Heart right ventricle (tissue), 16 donors: ENCODE data around the gene RPP30. TPM values are rescaled to one million over a fixed set of nuclear protein-coding genes. Genes with fewer than 3 reads are reported as not detected.

Experiments
- ATAC-seq, 8 donors: fragments of 200-7000 bp; cut with Tn5 transposase; one replicate each; pipeline ENCODE4 v1.9.1; 2020; ENCODE audit warnings: mild to moderate bottlenecking in 8 of 8, moderate library complexity in 8 of 8, moderate number of reproducible peaks in 1 of 8
- DNase-seq, 2 donors: peaks; one replicate each; pipeline ENCODE4 v3.0.0-alpha.2; 2020
- H3K27ac ChIP-seq, 10 donors: fragments of 200-600 bp; sonication (generic) in 2 of 10; one replicate each; pipeline versions ENCODE4 v1.5.0 to v1.8.0; 2020 to 2022; ENCODE audit warnings: mild to moderate bottlenecking in 3 of 10
- H3K27me3 ChIP-seq, 7 donors: fragments of 200-600 bp; one replicate each; pipeline ENCODE4 v1.8.0; 2021 to 2022; ENCODE audit warnings: mild to moderate bottlenecking in 2 of 7
- H3K36me3 ChIP-seq, 9 donors: fragments of 200-600 bp; sonication (generic) in 1 of 9; one replicate each; pipeline versions ENCODE4 v1.5.0 to v1.8.0; 2020 to 2022; ENCODE audit warnings: mild to moderate bottlenecking in 2 of 9
- H3K4me1 ChIP-seq, 9 donors: fragments of 200-600 bp; sonication (generic) in 1 of 9; one replicate each; pipeline versions ENCODE4 v1.5.0 to v1.8.0; 2020 to 2022; ENCODE audit warnings: mild to moderate bottlenecking in 4 of 9
- H3K4me3 ChIP-seq, 10 donors: fragments of 200-600 bp; sonication (generic) in 2 of 10; one replicate each; pipeline versions ENCODE4 v1.5.0 to v1.8.0; 2020 to 2022; ENCODE audit warnings: mild to moderate bottlenecking in 7 of 10, moderate library complexity in 2 of 10
- H3K9me3 ChIP-seq, 11 donors: fragments of 200-600 bp in 10 of 11; sonication (generic) in 2 of 11; one replicate each; pipeline versions ENCODE4 v1.5.0 to v1.8.0; 2013 to 2022; ENCODE audit warnings: mild to moderate bottlenecking in 2 of 11, control low read depth in 1 of 11, moderate library complexity in 1 of 11
- WGBS, 2 donors: extraction: QIAGEN DNeasy Blood & Tissue Kit; methylation state at CpG; one replicate each; pipeline ENCODE4 v1.1.7; 2013; ENCODE audit warnings: inconsistent platforms in 1 of 2; 5-methylcytosine and 5-hydroxymethylcytosine counted together
- intact Hi-C, 10 donors: fragments of 100-400 bp; cut with DNase I; formaldehyde crosslinking; loops; one replicate each; pipeline versions ENCODE4 v1.11.1 to v1.14.2; 2022
- polyA plus RNA-seq, 2 donors: library from polyadenylated mRNA; stranded (reverse); fragments of 200-250 nt; gene quantifications; one replicate each; pipeline ENCODE4 v1.2.3, GENCODE V29; 2013
- total RNA-seq, 10 donors: library from RNA; stranded (reverse); fragmentation: NEBNext Ultra II Directional in 3 of 10; extraction: Animal tissue kit (Norgen Biotek cat#: 25700) in 3 of 10; gene quantifications; one replicate each; pipeline versions ENCODE4 v1.2.1 to v1.2.4, GENCODE V29; 2021 to 2023
- TF ChIP-seq, protein P1 (sequence below), 9 donors: fragments of 200-600 bp; sonication (generic) in 2 of 9; IDR thresholded peaks; one replicate each; pipeline versions ENCODE4 v1.5.0 to v1.8.0; 2021 to 2022; ENCODE audit warnings: antibody characterized with exemption in 9 of 9, mild to moderate bottlenecking in 5 of 9, moderate library complexity in 1 of 9
- donor health status: Arrhythmogenic right ventricular cardiomyopathy.
- donor health status: ischemic (EF 13 %, LVEDD 7.1; RV severe dilation, severe dysfunction).
- donor health status: healthy with polysubstance abuse.
- donor health status: DM: no; HTN: yes; CAD: no.
- donor health status: DM: no; HTN: no; CAD: no.
- donor health status: ischemic (EF 25% LVEDD 6.9; RV normal size, moderate dysfunction).
- donor health status: ischemic (EF 25% LVEDD 5.7; RV mildly dilated, moderate dysfunction).
- donor health status: healthy.
- donor health status: DM: yes; HTN: yes; CAD: no.
- donor health status: Ischemic cardiomyopathy.
- donor health status: ischemic (EF 35%, LVEDD 5.7; RV mildly dilated, moderate dysfunction).
- donor health status: nonischemic (EF 11% LVEDD 7.7; RV severe dilation, severe dysfunction).
- donor health status: DM: yes; HTN: yes; CAD: no.
- donor health status: PGD.
- donor health status: ischemic (EF 29% LVEDD 5.4; RV normal size, mild dysfunction).
- donor health status: nonischemic (EF 23%, LVEDD 6.1; RV moderate dilation, normal function).

The RPP30 gene
- total and polyA plus RNA-seq, 12 donors = 27.9 to 41.8 (median 33.7) TPM

DNA sequence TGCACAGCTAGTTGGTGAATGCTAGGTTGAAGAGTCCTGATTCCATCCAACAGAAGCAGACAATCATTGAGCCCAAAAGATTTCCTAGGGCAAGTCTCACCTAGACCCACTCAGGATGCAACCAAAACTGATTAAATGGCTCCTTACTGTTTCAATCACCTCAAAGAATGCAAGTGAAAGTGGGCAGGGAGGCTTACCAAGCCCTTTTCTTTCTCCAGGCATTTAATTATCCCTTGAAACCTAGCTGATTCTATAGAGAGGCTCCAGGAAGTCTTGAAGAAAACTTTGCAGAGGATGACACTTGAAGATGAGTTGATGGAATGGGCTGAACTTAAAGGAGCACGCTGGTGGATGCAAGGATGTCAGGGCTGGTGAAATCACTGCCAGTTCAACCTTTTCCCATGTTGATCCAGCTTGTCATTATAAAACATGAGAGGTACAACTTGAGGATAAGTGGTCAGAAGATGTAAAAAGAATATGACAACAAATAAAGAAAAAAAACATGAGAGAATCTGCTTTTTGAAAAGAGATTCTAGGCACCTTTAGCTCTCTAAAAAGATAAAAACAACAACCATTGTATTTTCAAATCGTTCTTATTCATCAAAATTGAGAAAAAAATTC lies 51.4 kb downstream of the RPP30 start:
- H3K27me3 ChIP-seq = no peaks in the 10 kb centered on the region
- TF ChIP-seq, protein P1, sequence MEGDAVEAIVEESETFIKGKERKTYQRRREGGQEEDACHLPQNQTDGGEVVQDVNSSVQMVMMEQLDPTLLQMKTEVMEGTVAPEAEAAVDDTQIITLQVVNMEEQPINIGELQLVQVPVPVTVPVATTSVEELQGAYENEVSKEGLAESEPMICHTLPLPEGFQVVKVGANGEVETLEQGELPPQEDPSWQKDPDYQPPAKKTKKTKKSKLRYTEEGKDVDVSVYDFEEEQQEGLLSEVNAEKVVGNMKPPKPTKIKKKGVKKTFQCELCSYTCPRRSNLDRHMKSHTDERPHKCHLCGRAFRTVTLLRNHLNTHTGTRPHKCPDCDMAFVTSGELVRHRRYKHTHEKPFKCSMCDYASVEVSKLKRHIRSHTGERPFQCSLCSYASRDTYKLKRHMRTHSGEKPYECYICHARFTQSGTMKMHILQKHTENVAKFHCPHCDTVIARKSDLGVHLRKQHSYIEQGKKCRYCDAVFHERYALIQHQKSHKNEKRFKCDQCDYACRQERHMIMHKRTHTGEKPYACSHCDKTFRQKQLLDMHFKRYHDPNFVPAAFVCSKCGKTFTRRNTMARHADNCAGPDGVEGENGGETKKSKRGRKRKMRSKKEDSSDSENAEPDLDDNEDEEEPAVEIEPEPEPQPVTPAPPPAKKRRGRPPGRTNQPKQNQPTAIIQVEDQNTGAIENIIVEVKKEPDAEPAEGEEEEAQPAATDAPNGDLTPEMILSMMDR (IDR thresholded peaks at IDR 0.05) = no peak
- H3K36me3 ChIP-seq = peaks cover 0 to 12% (median 0%) of the 10 kb centered on the region in 9 donors
- H3K9me3 ChIP-seq = no peaks in the 10 kb centered on the region
- DNase-seq (no peak), ATAC-seq (no peak)
- H3K4me1 ChIP-seq = peaks cover 0 to 14% (median 3%) of the 10 kb centered on the region in 9 donors
- H3K4me3 ChIP-seq = no peak overlapping the region
- H3K27ac ChIP-seq = peak overlapping the region in 5 of 10 donors; percentile 59 to 91 (median 88)
- intact Hi-C loops = loop anchor here in 5 of 10 donors (5.0 kb wide), 4 partner anchors 39 to 324 kb away; no protein-coding TSS in a partner anchor
- 68 to 76% methylated on average over 2 of the region's 2 CpGs for WGBS, 2 donors

DNA sequence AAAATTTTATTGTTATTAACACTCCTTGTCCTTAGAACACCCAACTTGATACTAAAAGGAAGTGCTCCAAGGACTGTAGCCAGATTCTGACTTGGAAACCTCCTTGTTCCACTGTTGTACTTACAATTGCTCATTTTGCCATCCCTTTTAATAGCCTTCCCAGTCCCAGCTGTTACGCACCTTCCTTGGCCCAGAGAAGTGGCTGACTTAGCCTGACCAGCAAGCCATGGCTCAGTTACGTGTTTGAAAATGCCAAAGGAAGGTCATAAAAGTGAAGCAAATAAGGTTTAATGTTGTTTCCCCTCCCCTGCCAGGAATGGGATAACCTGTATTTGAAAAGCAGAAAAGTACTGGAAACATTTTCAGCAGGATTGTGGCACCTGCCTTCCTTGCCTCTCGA lies 52.8 kb downstream of the RPP30 start:
- ATAC-seq = no peak
- TF ChIP-seq, protein P1 (IDR thresholded peaks at IDR 0.05) = no peak
- Histone ChIP-seq H3K9me3 (no peaks in the 10 kb centered on the region), H3K36me3 (no peaks in the 10 kb centered on the region), H3K27me3 (no peaks in the 10 kb centered on the region), H3K4me3 (no peak overlapping the region), H3K27ac (peak overlapping the region in 2 of 10 donors; percentile 34 to 45), H3K4me1 (peaks cover 0 to 21% (median 6%) of the 10 kb centered on the region in 9 donors)
- intact Hi-C loops = loop anchor here in 5 of 10 donors (5.0 kb wide), 4 partner anchors 38 to 323 kb away; no protein-coding TSS in a partner anchor
- DNase-seq = no peak
- 73 to 89% methylated on average over 3 of the region's 3 CpGs for whole genome bisulfite sequencing, 2 donors

DNA sequence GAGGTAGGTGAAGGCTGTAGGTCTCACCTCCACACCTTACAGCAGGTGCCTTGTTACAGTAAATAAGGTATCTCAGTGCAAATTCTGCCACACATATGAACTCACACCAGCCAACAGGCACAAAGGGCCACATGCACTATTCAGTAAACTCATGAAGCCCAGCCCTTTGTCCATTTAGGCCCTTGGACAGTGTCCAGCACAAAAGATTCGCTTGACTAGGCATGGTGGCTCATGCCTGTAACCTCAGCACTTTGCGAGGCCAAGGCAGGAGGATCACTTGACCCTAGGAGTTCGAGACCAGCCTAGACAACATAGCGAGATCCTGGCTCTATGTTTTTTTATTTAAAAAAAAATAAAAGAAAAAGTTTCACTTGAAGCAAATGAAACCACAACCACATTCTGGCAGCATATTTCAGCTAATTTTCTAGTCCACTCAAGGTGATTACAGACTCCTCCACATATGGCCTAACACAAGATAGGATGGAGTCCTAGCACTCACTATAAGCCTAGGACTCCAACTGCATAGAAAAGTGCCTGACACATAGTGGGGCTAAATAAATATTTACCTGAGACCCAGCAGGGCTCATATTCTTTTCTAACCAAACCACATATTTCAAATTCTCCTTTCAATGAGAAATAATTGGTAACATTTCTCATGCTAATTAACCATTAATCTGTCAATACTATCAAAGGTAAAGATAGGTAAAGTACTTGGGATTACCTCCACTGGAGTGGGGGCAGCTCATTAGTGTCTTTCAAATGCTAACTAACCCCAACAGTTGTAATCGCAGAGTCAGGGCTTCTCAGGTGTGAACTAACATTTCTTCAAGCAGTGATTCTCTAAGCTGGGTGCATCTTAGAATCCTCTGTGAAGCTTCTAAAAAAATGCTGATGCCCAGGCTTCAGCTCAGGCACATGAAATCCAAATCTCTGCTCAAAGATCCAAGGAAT lies 53.6 kb downstream of the RPP30 start:
- peak overlapping the region in 2 of 10 donors; percentile 34 to 45 for H3K27ac ChIP-seq
- intact Hi-C loops = no loop called here
- H3K27me3 ChIP-seq = no peaks in the 10 kb centered on the region
- peaks cover 6 to 29% (median 14%) of the 10 kb centered on the region in 9 donors for H3K4me1 ChIP-seq
- H3K4me3 ChIP-seq = no peak overlapping the region
- H3K36me3 ChIP-seq = no peaks in the 10 kb centered on the region
- 94 to 97% methylated on average over 5 of the region's 5 CpGs for WGBS, 2 donors
- TF ChIP-seq, protein P1 (IDR thresholded peaks at IDR 0.05) = no peak
- no peak for DNase-seq
- ATAC-seq = no peak
- H3K9me3 ChIP-seq = no peaks in the 10 kb centered on the region

DNA sequence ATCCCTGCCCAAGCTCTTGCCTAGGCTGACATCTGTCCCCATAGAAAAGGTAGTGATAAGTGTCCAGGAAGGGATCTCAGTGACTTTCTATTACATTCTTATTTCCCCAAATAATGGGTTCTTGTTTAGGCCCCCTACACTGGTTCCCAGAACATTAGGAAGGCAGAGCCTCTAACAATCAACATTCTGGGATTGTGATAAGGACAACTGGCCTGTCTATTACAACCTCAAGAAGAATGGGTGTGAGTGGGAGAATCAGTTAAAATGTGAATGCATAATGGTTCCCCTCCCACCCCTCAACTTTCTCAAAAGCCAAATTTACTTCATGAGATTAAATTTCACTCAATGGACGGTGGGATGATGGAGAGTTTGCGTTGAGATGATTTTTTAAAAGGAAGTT lies 55.5 kb downstream of the RPP30 start:
- intact Hi-C loops = no loop called here
- H3K27me3 ChIP-seq = no peaks in the 10 kb centered on the region
- DNase-seq = no peak
- TF ChIP-seq, protein P1 (IDR thresholded peaks at IDR 0.05) = no peak
- no peaks in the 10 kb centered on the region for H3K36me3 ChIP-seq
- no peak overlapping the region for H3K4me3 ChIP-seq
- H3K4me1 ChIP-seq = peaks cover 10 to 45% (median 29%) of the 10 kb centered on the region in 9 donors
- peak overlapping the region in 1 of 10 donors; percentile 21 for H3K27ac ChIP-seq
- ATAC-seq = no peak
- 83 to 88% methylated on average over 2 of the region's 2 CpGs for WGBS, 2 donors
- no peaks in the 10 kb centered on the region for H3K9me3 ChIP-seq
